GM12878 (cell line): ENCODE data around the gene CAV2. TPM values are rescaled to one million over a fixed set of nuclear protein-coding genes. Genes with fewer than 3 reads are reported as not detected.

Experiments
- ATAC-seq: fragments of 200-7000 bp; cut with Tn5 transposase; 3 replicates; pipeline ENCODE4 v1.9.1; 2020; ENCODE audit warnings: mild to moderate bottlenecking, moderate library complexity
- BruUV-seq: library from RNA; stranded (reverse); fragments of 400-500 nt; replicated peaks from 2 replicates; lab custom pipeline; 2021; lab: Mats Ljungman, UMichigan
- CTCF ChIA-PET: fragments of 300-600 bp; sonication (Branson Sonifier 250); formaldehyde crosslinking; extraction: SDS; loops from one replicate; lab custom pipeline; 2021; ENCODE audit warnings: inconsistent platforms; lab: Yijun Ruan, JAX
- POLR2A ChIA-PET: fragments of 350-600 bp; formaldehyde crosslinking; extraction: SDS; loops from one replicate; lab custom pipeline; 2021; ENCODE audit warnings: inconsistent platforms; lab: Charles Lee
- RAD21 ChIA-PET: fragments of 300-600 bp; sonication (Branson Sonifier 250); formaldehyde crosslinking; loops from one replicate; lab custom pipeline; 2023; ENCODE audit warnings: antibody characterized with exemption; ENCODE audit not compliant: unreplicated experiment; lab: Charles Lee
- SMC1A ChIA-PET: fragments of 300-600 bp; sonication (Branson Sonifier 250); formaldehyde crosslinking; loops from one replicate; lab custom pipeline; 2023; ENCODE audit not compliant: unreplicated experiment, uncharacterized antibody; lab: Charles Lee
- DNase-seq: peaks from one replicate; pipeline ENCODE4 v3.0.0-alpha.2; 2011; ENCODE audit warnings: low read depth, low spot score
- FAIRE-seq: peaks from 3 replicates; lab custom pipeline; 2011; peaks lifted over from hg19 to GRCh38; lab: Jason Lieb, UNC
- H2AFZ ChIP-seq: 2 replicates; pipeline ENCODE4 v1.6.0; 2011; ENCODE audit warnings: low read depth, low read length, control low read depth; ENCODE audit not compliant: control insufficient read depth
- H3K27ac ChIP-seq: 2 replicates; pipeline ENCODE4 v1.5.1; 2011; ENCODE audit warnings: control low read depth; ENCODE audit not compliant: control insufficient read depth, insufficient read depth
- H3K27me3 ChIP-seq, 2 experiments: replicated peaks in 1 of 2; 2 replicates each; pipeline versions ENCODE4 v1.6.0 to v1.6.1; 2011; ENCODE audit warnings: low read length in 1 of 2; ENCODE audit not compliant: control insufficient read depth in 2 of 2, insufficient read depth in 2 of 2
- H3K36me3 ChIP-seq, 2 experiments: 2 replicates each; pipeline ENCODE4 v1.5.1; 2011; ENCODE audit warnings: low read length in 1 of 2; ENCODE audit not compliant: control insufficient read depth in 2 of 2, insufficient read depth in 2 of 2
- H3K4me1 ChIP-seq: 2 replicates; pipeline ENCODE4 v1.6.1; 2011; ENCODE audit warnings: mild to moderate bottlenecking, low read length, moderate library complexity, mixed read lengths; ENCODE audit not compliant: control insufficient read depth, insufficient read depth
- H3K4me2 ChIP-seq: 2 replicates; pipeline ENCODE4 v1.6.0; 2011; ENCODE audit warnings: control low read depth; ENCODE audit not compliant: control insufficient read depth, insufficient read depth
- H3K4me3 ChIP-seq: fragments of 200-600 bp; sonication (generic); 2 replicates; pipeline ENCODE4 v1.5.1; 2016
- H3K79me2 ChIP-seq: 2 replicates; pipeline ENCODE4 v1.6.0; 2011; ENCODE audit warnings: low read length; ENCODE audit not compliant: control insufficient read depth, insufficient read depth
- H3K9ac ChIP-seq: 2 replicates; pipeline ENCODE4 v1.8.0; 2011; ENCODE audit warnings: low read length, control low read depth, mixed read lengths; ENCODE audit not compliant: control insufficient read depth, insufficient read depth
- H3K9me3 ChIP-seq: replicated peaks from 3 replicates; pipeline ENCODE4 v1.5.1; 2011; ENCODE audit warnings: mild to moderate bottlenecking, low read length; ENCODE audit not compliant: control insufficient read depth, insufficient read depth
- H4K20me1 ChIP-seq: 2 replicates; pipeline ENCODE4 v1.6.0; 2011; ENCODE audit not compliant: control insufficient read depth, insufficient read depth
- HDGF ChIP-seq: fragments of 450-650 bp; IDR thresholded peaks from 2 replicates; pipeline ENCODE4 v1.6.1; 2016; ENCODE audit warnings: antibody characterized with exemption
- NFIC ChIP-seq: IDR thresholded peaks from 2 replicates; pipeline ENCODE4 v1.6.1; 2012; ENCODE audit warnings: low read depth, mild to moderate bottlenecking, inconsistent platforms, low read length, moderate library complexity
- RCOR1 ChIP-seq: conservative IDR thresholded peaks from 2 replicates; pipeline ENCODE4 v1.6.1; 2012; ENCODE audit warnings: low read depth, low read length, improper control_type of control experiment
- SMAD5 ChIP-seq: IDR thresholded peaks from 2 replicates; pipeline ENCODE4 v1.6.1; 2016; ENCODE audit warnings: antibody characterized with exemption, low read depth
- SMC3 ChIP-seq: IDR thresholded peaks from 2 replicates; pipeline ENCODE4 v1.6.1; 2011; ENCODE audit warnings: low read length, improper control_type of control experiment, borderline replicate concordance
- SUPT20H ChIP-seq: IDR thresholded peaks from 2 replicates; pipeline ENCODE4 v1.6.1; 2011; ENCODE audit warnings: low read depth, mild to moderate bottlenecking, low read length, moderate library complexity, borderline replicate concordance; ENCODE audit not compliant: control insufficient read depth
- ZNF274 ChIP-seq: IDR thresholded peaks from one replicate; pipeline ENCODE4 v1.8.0; 2011; ENCODE audit not compliant: insufficient read length, insufficient read depth
- WGBS: methylation state at CpG from one replicate; pipeline ENCODE4 v1.1.6; 2016; ENCODE audit warnings: low lambda C conversion rate; ENCODE audit not compliant: insufficient replicate concordance, insufficient coverage; ENCODE audit errors: missing lambda C conversion rate; 5-methylcytosine and 5-hydroxymethylcytosine counted together
- in situ Hi-C: fragments of 300-500 bp; cut with MboI; formaldehyde crosslinking; loops from 9 replicates; pipeline ENCODE4 v1.14.3; 2018; ENCODE audit warnings: mixed read lengths
- intact Hi-C: fragments of 100-400 bp; cut with micrococcal nuclease; formaldehyde crosslinking; loops from one replicate; pipeline ENCODE4 v1.14.2; 2022; ENCODE audit not compliant: unreplicated experiment
- polyA plus RNA-seq, 11 experiments: library from polyadenylated mRNA; depleted of rRNA in 4 of 11; unstranded in 6 of 11; stranded (reverse) in 5 of 11; fragments of >200 nt; fragmentation: Nextera tagmentation in 4 of 11; fragmentation: Illumina TruSeq in 1 of 11; extraction: Ambion mirVana in 4 of 11; extraction: Trizol in 1 of 11; gene quantifications; 1 replicate in 1 of 11; 2 replicates in 10 of 11; pipeline versions ENCODE4 v1.2.1 to v1.2.3, GENCODE V29; 2011 to 2016; ENCODE audit warnings: inconsistent platforms in 2 of 11, missing spikeins in 2 of 11, low read depth in 1 of 11
- total RNA-seq, 4 experiments: library from RNA; depleted of rRNA in 3 of 4; stranded (reverse); fragments of >200 nt in 3 of 4; fragmentation: Illumina TruSeq in 1 of 4; extraction: Trizol in 1 of 4; gene quantifications; 2 replicates each; pipeline versions ENCODE4 v1.2.1 to v1.2.3, GENCODE V29; 2013 to 2021
- TF ChIP-seq, protein P1 (sequence below): fragments of 450-650 bp; IDR thresholded peaks from 2 replicates; pipeline ENCODE4 v1.6.1; 2017; ENCODE audit warnings: low read depth, mild to moderate bottlenecking, moderate library complexity
- TF ChIP-seq, protein P2 (sequence below): IDR thresholded peaks from 2 replicates; pipeline ENCODE4 v1.6.1; 2011; ENCODE audit warnings: low read depth, low read length, improper control_type of control experiment, borderline replicate concordance
- TF ChIP-seq, protein P3 (sequence below): IDR thresholded peaks from 2 replicates; pipeline ENCODE4 v1.6.1; 2011; ENCODE audit warnings: borderline replicate concordance, low read depth, mild to moderate bottlenecking, moderate library complexity, mixed read lengths, low read length; ENCODE audit not compliant: insufficient read depth; ENCODE audit errors: extremely low read length
- TF ChIP-seq, protein P4 (sequence below): fragments of 450-650 bp; IDR thresholded peaks from 2 replicates; pipeline ENCODE4 v1.6.1; 2014; ENCODE audit warnings: mild to moderate bottlenecking

Gene CAV2
- total and polyA plus RNA-seq, 10 of the 15 experiments (the other 5 are each of a cell fraction or from before 2014, with no cell fraction given), result 0.77 to 11.4 (median 2.5) TPM

DNA sequence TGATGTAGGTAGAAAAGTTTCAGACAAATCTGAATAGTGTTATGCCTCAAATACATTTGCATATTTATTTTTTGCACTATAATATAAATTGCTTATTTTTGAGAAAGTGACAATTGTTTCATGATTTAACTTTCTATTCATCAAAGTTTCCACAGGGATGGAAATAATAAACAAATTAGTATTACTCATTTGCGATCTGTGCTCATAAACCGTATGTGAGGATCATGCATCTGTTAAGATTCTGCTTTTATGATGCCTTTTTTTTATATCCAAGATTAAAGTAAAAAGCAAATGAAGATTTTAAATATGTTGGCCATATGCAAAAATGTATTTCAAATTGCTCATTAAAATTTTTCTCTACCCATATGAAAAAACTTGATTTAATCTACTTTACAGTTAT, 45.2 kb upstream of the CAV2 start:
- ATAC-seq (no peak), FAIRE-seq (no peak), DNase-seq (no peak)
- WGBS, result 59% methylated on average over 2 of the region's 2 CpGs
- no peak overlapping the region for H3K4me2 ChIP-seq
- no peak overlapping the region for H3K9ac ChIP-seq
- H4K20me1 ChIP-seq, result no peaks in the 10 kb centered on the region
- no peaks in the 10 kb centered on the region for H3K9me3 ChIP-seq
- ChIA-PET SMC1A (no interaction called here), CTCF (interaction anchor here (0.7 kb wide), 1 partner anchor 138 kb away, joined by 3 read pairs; no protein-coding TSS in a partner anchor), POLR2A (no interaction called here)
- H3K4me3 ChIP-seq, result no peak overlapping the region
- intact Hi-C loops, result no loop called here
- H3K27me3 ChIP-seq, result peaks cover 0 to 7% of the 10 kb centered on the region in 2 experiments; a peak in 2 of 4 replicates
- H3K27ac ChIP-seq, result no peak overlapping the region
- no peak for TF ChIP-seq SUPT20H
- TF ChIP-seq RCOR1, result no peak
- TF ChIP-seq, protein P1, sequence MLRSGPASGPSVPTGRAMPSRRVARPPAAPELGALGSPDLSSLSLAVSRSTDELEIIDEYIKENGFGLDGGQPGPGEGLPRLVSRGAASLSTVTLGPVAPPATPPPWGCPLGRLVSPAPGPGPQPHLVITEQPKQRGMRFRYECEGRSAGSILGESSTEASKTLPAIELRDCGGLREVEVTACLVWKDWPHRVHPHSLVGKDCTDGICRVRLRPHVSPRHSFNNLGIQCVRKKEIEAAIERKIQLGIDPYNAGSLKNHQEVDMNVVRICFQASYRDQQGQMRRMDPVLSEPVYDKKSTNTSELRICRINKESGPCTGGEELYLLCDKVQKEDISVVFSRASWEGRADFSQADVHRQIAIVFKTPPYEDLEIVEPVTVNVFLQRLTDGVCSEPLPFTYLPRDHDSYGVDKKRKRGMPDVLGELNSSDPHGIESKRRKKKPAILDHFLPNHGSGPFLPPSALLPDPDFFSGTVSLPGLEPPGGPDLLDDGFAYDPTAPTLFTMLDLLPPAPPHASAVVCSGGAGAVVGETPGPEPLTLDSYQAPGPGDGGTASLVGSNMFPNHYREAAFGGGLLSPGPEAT, result no peak
- TF ChIP-seq HDGF, result no peak
- TF ChIP-seq SMC3, result no peak
- TF ChIP-seq SMAD5, result no peak
- TF ChIP-seq ZNF274, result no peak
- TF ChIP-seq, protein P2, sequence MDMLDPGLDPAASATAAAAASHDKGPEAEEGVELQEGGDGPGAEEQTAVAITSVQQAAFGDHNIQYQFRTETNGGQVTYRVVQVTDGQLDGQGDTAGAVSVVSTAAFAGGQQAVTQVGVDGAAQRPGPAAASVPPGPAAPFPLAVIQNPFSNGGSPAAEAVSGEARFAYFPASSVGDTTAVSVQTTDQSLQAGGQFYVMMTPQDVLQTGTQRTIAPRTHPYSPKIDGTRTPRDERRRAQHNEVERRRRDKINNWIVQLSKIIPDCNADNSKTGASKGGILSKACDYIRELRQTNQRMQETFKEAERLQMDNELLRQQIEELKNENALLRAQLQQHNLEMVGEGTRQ, result no peak
- TF ChIP-seq, protein P3, sequence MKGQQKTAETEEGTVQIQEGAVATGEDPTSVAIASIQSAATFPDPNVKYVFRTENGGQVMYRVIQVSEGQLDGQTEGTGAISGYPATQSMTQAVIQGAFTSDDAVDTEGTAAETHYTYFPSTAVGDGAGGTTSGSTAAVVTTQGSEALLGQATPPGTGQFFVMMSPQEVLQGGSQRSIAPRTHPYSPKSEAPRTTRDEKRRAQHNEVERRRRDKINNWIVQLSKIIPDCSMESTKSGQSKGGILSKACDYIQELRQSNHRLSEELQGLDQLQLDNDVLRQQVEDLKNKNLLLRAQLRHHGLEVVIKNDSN, result no peak
- TF ChIP-seq NFIC, result no peak
- TF ChIP-seq, protein P4, sequence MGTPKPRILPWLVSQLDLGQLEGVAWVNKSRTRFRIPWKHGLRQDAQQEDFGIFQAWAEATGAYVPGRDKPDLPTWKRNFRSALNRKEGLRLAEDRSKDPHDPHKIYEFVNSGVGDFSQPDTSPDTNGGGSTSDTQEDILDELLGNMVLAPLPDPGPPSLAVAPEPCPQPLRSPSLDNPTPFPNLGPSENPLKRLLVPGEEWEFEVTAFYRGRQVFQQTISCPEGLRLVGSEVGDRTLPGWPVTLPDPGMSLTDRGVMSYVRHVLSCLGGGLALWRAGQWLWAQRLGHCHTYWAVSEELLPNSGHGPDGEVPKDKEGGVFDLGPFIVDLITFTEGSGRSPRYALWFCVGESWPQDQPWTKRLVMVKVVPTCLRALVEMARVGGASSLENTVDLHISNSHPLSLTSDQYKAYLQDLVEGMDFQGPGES, result no peak
- TF ChIP-seq, all 136 proteins: peak for 0
- Histone ChIP-seq H3K36me3 (no peaks in the 10 kb centered on the region), H3K4me1 (no peaks in the 10 kb centered on the region), H3K79me2 (no peaks in the 10 kb centered on the region), H2AFZ (no peak overlapping the region)
- no TSS peak for BruUV-seq
- in situ Hi-C loops, result no loop called here
- RAD21 ChIA-PET, result no interaction called here
